ENCODE data around the gene FAM168A.
A peak's percentile ranks its signal among the peaks of the same experiment; 100 is the strongest.

Gene FAM168A

DNA sequence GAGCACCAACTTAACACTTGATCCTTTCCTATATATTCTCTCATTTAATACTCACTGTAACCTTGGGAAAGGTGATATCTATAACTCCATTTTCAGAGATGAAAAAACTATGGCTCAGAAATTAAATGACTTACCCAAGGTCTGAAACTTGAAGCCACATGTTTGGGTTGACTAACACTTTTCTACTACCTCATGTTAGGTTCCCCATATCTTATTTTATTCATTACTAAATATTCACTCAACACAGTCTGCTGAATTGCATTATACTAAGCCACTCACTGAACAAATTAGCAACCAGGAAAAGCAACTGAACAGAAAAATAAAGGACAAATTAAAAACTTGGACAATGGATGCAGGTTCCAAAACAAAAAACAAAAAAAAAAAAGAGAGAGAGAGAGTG is 59.9 kb downstream of the FAM168A start:
- no peak for DNase-seq (ENCODE audit: low read depth)
- TF ChIP-seq, protein P1, sequence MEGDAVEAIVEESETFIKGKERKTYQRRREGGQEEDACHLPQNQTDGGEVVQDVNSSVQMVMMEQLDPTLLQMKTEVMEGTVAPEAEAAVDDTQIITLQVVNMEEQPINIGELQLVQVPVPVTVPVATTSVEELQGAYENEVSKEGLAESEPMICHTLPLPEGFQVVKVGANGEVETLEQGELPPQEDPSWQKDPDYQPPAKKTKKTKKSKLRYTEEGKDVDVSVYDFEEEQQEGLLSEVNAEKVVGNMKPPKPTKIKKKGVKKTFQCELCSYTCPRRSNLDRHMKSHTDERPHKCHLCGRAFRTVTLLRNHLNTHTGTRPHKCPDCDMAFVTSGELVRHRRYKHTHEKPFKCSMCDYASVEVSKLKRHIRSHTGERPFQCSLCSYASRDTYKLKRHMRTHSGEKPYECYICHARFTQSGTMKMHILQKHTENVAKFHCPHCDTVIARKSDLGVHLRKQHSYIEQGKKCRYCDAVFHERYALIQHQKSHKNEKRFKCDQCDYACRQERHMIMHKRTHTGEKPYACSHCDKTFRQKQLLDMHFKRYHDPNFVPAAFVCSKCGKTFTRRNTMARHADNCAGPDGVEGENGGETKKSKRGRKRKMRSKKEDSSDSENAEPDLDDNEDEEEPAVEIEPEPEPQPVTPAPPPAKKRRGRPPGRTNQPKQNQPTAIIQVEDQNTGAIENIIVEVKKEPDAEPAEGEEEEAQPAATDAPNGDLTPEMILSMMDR (conservative IDR thresholded peaks at IDR 0.05; ENCODE audit: control insufficient read depth, insufficient read depth, low read depth, low read length), result no peak
- H3K4me3 ChIP-seq (ENCODE audit: control insufficient read depth, low read depth, low read length), result no peak overlapping the region

DNA sequence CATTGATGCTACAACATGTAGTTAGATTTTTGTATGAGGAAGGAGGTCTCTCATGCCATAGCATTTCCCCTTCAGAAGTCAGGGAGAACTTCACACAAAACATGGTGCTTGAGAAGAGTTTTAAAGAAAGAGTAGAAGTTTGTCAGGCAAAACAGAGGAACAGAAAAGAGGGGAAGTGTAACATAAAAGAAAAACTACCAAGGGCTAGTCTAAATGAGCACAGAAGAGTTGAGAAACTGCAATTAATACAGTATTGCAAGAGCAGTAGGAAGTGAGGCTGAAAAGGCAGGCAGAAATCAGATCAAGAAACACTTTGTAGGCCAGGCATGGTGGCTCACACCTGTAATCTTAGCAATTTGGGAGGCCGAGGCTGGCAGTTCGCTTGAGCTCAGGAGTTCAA is 61.0 kb downstream of the FAM168A start:
- no peak overlapping the region for H3K4me3 ChIP-seq (ENCODE audit: control insufficient read depth, low read depth, low read length)
- TF ChIP-seq, protein P1 (conservative IDR thresholded peaks at IDR 0.05; ENCODE audit: control insufficient read depth, insufficient read depth, low read depth, low read length), result no peak
- no peak for DNase-seq (ENCODE audit: low read depth)

DNA sequence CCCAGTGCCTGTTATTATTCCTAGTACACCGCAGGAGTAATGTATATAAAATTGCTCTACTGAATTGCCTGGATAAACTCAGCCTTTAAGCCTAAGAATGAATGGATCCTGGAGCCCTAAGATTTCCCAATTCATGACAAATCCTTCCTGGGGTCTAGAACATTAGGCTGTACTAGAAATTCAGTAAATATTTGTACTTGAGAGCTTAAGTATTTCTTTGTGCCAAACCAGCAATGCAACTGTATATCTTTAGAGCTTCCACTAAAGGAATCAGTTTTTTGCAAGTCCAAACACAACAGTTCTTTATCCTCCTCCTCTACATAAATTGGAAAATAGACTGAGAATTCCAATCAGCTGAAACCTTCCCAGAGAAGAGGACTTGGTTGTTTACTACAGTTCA is 65.6 kb downstream of the FAM168A start:
- H3K4me3 ChIP-seq (ENCODE audit: control insufficient read depth, low read depth, low read length), result no peak overlapping the region
- DNase-seq (ENCODE audit: low read depth), result no peak
- TF ChIP-seq, protein P1 (conservative IDR thresholded peaks at IDR 0.05; ENCODE audit: control insufficient read depth, insufficient read depth, low read depth, low read length), result no peak

DNA sequence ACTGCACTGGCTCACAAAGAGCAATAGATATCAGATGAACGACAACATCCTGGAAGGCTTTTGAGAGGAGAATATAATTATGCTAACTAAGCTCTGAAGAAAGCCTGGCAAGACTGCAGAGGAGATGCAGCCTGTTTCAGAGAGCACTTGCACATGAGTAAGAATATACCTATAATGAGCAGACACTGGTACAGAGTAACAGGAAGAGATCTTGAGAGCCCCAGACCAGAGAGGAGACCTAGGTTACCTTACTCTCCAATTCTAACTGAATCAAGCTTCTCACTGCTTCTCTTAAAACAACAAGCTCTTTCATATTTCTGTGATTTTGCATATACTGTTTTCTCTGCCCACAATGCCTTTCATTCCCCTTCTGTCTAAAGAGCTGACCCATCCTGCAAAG is 66.5 kb downstream of the FAM168A start:
- DNase-seq (ENCODE audit: low read depth), result no peak
- TF ChIP-seq, protein P1 (conservative IDR thresholded peaks at IDR 0.05; ENCODE audit: control insufficient read depth, insufficient read depth, low read depth, low read length), result no peak
- no peak overlapping the region for H3K4me3 ChIP-seq (ENCODE audit: control insufficient read depth, low read depth, low read length)

DNA sequence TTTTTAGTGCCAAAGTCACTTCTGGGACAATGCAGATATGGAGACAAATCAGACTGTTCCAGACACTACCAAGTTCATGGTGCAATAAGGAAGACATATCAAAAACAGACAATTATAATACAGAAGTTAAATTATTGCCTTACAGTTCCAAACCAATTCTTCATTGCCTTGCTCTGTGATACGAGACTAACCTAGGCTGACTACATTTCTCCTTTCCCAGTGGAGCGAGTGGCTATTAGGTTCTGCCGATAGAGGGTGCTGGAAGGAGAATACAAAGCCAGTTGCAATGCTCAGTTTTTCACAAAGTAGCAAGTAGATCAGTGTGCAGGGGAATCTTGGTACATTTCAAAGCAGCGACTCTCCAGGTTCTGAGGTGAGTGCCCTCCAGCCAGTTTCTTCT is 67.8 kb downstream of the FAM168A start:
- H3K4me3 ChIP-seq (ENCODE audit: control insufficient read depth, low read depth, low read length), result no peak overlapping the region
- DNase-seq (ENCODE audit: low read depth), result no peak
- TF ChIP-seq, protein P1 (conservative IDR thresholded peaks at IDR 0.05; ENCODE audit: control insufficient read depth, insufficient read depth, low read depth, low read length), result peak; percentile 31

DNA sequence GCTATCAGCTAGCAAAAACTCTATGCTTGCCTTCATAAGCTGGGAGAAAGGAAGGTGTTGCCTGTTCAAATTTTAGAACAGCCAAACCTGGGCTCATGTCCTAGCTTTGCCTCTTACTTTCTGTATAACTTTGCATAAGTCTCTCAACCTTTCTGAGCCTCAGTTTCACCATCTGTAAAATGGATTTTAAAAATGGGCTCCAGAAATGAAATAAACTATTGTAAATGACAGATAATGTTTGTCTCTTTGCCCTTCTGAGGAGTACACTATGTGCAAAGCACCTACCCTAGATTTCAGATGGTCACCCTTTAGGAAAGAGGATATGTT is 68.7 kb downstream of the FAM168A start:
- TF ChIP-seq, protein P1 (conservative IDR thresholded peaks at IDR 0.05; ENCODE audit: control insufficient read depth, insufficient read depth, low read depth, low read length), result no peak
- H3K4me3 ChIP-seq (ENCODE audit: control insufficient read depth, low read depth, low read length), result no peak overlapping the region
- no peak for DNase-seq (ENCODE audit: low read depth)

DNA sequence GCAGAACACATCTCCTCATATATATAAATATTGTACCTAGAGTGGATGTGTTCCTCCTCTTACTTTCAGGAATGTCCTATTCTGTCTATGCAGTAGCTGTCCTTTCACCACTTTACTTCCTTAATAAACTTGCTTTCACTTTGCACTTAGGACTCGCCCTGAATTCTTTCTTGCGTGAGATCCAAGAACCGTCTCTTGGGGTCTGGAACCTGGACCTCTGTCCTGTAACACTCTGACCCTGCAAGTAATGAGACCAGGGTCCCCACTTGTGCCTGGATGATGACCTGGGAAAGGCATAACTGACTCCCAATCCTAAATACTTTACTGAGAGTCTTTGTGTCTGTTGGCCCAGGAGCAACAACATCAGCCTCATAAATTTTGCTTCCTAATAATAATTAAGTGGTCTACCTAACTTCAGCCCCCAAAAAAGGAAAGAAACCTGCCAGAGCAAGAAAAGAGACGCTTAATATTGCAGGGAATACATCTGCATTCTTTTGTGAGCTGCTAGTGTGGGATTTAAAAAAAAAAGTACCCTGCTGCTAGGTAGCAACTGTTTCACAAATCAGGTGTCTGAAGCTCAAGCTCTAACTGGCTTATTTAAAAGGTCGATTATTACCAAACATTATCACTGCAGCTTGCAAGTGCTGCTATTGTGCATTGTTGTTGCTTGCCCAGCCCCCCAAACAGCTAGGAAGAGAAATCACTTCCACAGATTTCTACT is 69.3 kb downstream of the FAM168A start:
- DNase-seq (ENCODE audit: low read depth), result no peak
- TF ChIP-seq, protein P1 (conservative IDR thresholded peaks at IDR 0.05; ENCODE audit: control insufficient read depth, insufficient read depth, low read depth, low read length), result no peak
- H3K4me3 ChIP-seq (ENCODE audit: control insufficient read depth, low read depth, low read length), result no peak overlapping the region
